GM20431 (cell line): ENCODE results near the gene CAMK1D.
"Not testable (repeated sequence)": the region's sequence is repeated elsewhere in the genome, so short reads cannot be mapped to it uniquely, and the experiment has no call there.

Experiments used
- in situ Hi-C: fragments of 300-500 bp; cut with MseI, MboI; formaldehyde crosslinking; loops from one replicate; pipeline ENCODE4 v1.15.0; 2020; ENCODE audit warnings: low sequenced_read_pairs; ENCODE audit not compliant: unreplicated experiment

Gene CAMK1D

DNA sequence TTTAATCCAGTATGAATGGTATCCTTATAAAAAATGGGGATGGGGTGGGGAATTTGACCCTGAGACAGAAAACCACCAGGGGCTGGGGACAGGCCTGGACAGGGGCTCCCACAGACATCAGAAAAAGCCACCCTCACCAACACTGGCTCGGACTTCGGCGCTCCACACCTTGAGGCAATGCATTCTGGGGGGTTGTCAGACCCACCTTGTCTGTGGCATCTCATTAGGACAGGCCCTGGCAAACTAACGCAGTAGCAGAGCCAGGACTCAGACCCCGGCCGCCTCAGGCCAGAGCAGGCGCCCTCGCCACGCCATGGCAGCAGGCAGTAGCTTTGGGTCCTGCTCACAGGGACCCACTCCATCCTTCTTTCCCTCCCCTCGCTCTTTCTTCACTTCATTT is 492.1 kb downstream of the CAMK1D start:
- in situ Hi-C loops = no loop called here

DNA sequence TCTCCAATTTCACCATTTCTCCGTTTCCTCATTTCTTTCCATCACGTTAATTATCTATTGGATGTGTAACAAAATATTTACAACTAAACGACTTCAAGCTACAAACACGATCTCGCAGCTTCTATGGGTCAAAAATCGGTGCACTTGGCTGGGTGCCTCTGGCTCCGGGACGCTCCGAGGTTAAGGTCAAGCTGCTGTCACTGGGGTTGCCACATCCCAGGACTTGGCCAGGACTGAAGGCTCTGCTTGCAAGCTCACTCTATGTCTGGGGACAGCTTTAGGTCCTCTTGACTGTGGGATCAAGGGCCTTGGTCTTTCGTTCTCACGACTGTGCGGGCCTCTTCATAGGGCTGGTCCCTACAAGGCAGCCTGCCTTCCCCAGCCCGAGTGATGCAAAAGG is 492.5 kb downstream of the CAMK1D start:
- in situ Hi-C loops = no loop called here

GRCh38 chr10:12842310-12842709 is 493.0 kb downstream of the CAMK1D start:
- in situ Hi-C loops = no loop called here

DNA sequence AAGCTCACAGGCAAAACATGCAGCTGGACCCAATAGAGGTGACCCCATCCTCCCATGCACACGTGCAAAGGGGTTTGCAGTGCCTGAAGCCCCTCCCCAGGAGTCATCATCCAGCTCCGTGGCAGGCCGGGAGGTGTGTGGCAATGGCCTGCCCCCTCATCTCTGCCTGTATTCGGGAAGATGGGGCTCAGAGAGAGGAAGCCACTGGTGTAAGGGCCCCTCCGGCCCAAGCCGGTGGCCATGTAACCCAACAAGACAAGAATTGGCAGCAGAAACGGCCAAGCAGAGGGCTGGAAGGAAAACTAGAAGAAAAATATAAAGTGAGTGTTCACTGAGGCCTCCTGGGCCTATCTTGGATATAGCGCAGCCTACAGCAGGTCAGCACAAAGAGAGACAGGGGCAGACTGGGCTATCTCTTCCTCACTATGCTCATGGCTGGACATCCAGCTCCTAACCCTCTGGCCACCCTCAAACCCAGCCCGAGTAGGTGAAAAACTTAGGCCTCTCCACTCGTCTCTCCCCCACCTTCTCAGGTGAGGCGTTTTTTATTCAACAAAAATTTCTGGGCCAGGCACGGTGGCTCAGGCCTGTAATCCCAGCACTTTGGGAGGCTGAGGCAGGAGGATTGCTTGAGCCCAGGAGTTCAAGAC is 494.1 kb downstream of the CAMK1D start:
- in situ Hi-C loops = no loop called here

DNA sequence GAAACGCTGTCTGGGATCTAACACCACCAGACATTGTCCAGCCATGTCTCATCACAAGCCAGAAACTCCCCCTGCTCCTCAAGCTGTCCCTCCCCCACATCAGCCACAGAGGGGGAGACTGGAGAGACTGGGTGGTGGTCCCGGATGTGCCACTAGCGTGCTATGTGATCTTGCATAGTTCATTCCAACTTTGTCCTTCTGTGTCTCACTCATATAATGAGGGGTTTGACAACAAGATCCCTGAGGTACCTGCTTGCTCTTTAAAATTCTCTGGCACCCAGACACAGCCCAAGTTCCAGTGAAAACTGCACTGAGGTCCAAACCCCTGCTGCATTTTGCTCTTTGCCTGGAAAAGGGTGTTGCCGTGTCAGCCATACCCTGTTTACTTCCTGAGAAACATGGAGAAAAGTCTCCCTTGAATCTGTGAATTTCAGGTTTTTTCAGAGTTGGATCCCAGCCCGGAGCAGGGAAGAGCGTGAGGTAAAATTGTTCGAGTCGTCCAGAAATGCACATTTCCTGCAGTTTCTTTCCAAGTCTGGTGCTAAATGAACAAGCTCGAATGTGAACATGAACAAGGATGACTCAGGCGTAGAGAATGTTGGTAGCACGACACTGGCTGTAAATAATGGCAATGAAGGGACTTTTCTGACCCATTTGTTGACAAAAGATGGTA is 495.6 kb downstream of the CAMK1D start:
- in situ Hi-C loops = no loop called here

- in situ Hi-C loops = no loop called here
These were observed 497.4 kb downstream of the CAMK1D start for GRCh38 chr10:12846718-12847117.

GRCh38 chr10:12847361-12847975 is 498.1 kb downstream of the CAMK1D start:
- in situ Hi-C loops = no loop called here

- in situ Hi-C loops = no loop called here
These were observed 499.3 kb downstream of the CAMK1D start for GRCh38 chr10:12848439-12849173.

GRCh38 chr10:12849319-12850181 is 500.2 kb downstream of the CAMK1D start:
- in situ Hi-C loops = no loop called here

- in situ Hi-C loops = no loop called here
These were observed 503.3 kb downstream of the CAMK1D start for GRCh38 chr10:12852687-12853086.

DNA sequence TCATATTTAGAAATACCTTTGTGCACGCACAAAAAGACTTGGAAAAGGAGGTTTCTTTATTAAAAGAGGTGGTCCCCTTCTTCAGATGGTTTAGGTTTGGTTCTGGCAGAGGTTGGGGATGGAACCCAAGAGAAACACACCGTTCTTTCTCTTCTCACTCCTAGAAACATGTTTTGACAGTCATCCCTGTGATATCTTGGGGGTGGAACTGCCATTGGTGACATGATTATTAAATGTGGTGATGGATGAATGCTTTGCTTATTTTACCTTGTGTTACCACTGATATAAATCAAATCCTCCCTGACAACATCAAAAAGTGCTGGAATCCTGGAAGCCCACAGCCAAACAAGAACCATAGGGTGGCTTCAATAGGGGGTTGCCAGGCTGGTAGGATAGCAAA is 505.6 kb downstream of the CAMK1D start:
- in situ Hi-C loops = no loop called here

GRCh38 chr10:12862459-12862858 is 513.1 kb downstream of the CAMK1D start:
- in situ Hi-C loops = no loop called here

GRCh38 chr10:12865515-12865914 is 516.2 kb downstream of the CAMK1D start:
- in situ Hi-C loops = not testable (repeated sequence)

GRCh38 chr10:12868229-12868628 is 518.9 kb downstream of the CAMK1D start:
- in situ Hi-C loops = no loop called here

DNA sequence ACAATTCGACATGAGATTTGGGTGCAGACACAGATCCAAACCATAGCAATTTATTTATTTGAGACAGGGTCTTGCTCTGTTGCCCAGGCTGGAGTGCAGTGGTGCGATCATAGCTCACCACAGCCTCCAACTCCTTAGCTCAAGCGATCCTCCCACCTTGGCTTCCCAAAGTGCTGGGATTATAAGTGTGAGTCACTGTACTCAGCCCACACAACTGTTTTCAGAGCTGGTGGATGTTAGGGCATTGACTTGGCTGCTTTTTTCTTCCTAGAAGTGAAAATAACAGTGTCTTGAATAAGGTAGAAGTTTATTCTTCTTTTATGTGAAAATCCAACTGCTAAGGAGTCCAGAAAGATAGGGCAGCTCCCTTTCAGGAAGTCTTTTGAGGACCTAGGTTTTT is 520.1 kb downstream of the CAMK1D start:
- in situ Hi-C loops = no loop called here

DNA sequence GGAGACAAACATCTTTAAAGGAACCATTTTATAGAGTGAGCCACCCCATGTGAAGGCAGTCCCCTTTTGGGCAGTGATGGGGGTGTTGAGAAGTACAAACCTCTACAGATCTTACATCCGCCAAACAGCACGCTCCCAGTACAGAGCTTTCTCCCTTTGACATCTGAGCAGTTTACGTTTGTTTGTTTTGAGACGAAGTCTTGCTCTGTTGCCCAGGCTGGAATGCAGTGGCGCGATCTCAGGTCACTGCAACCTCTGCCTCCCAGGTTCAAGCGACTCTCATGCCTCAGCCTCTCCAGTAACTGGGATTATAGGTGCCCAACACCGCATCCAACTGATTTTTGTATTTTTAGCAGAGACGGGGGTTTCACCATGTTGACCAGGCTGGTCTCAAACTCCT is 523.2 kb downstream of the CAMK1D start:
- in situ Hi-C loops = no loop called here

DNA sequence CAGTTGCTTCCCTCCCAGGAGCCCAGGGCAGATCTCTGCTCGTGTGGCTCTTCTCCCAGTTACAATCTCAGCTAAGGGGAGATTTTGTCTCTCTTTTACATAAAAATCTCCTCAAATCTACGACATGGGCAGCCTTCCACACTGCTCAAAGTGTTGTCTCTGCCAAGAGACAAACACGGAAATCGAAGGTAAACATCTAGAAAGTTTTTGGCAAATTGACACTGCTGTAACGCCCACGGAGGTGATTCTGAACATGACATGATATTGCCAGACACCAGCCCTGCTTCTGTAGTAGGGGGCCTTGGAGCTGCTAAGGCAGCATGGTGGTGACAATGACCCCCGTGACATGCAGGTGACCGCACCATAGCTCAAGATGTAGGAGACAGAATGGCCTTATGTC is 523.8 kb downstream of the CAMK1D start:
- in situ Hi-C loops = no loop called here

GRCh38 chr10:12874501-12874900 is 525.2 kb downstream of the CAMK1D start:
- in situ Hi-C loops = no loop called here

DNA sequence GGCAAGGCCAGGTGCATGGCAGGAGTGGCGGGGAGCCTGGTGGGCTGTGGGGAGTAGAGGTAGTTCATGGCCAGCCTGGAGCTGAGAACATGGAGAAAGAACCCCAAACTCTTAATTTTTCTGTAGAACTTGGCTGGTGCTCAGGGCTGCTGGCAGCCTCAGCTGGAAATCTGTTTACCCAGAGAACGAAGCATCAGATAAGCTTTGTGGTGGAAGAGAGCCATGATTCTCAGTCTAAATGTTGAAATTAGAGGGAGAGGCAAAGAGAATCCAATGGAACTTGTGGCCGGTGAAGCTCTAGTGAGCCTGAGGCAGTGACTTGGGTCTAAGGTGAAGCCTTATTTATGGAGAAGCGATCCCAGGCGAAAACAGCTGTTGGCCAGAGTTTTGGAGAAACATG is 525.8 kb downstream of the CAMK1D start:
- in situ Hi-C loops = no loop called here

- in situ Hi-C loops = no loop called here
These were observed 526.9 kb downstream of the CAMK1D start for GRCh38 chr10:12876266-12876665.
